Thymus (tissue), 11 donors: Measurements from ENCODE around the gene DNMT1. TPM values are rescaled to one million over a fixed set of nuclear protein-coding genes. Genes with fewer than 3 reads are reported as not detected.
"Not testable (repeated sequence)": the region's sequence is repeated elsewhere in the genome, so short reads cannot be mapped to it uniquely, and the experiment has no call there.

Experiments used
- DNase-seq, 9 donors: peaks; one replicate each; pipeline ENCODE4 v3.0.0-alpha.2; 2013; ENCODE audit warnings: low spot score in 9 of 9, low read depth in 6 of 9, missing footprints in 1 of 9
- H3K27ac ChIP-seq, 2 donors: one replicate each; pipeline ENCODE4 v1.5.1; 2013; ENCODE audit warnings: control low read depth in 1 of 2, low read depth in 1 of 2, low read length in 1 of 2, mild to moderate bottlenecking in 1 of 2, moderate library complexity in 1 of 2
- H3K27me3 ChIP-seq, 2 donors: one replicate each; pipeline ENCODE4 v1.5.1; 2013; ENCODE audit warnings: low read length in 1 of 2; ENCODE audit not compliant: control insufficient read depth in 2 of 2, insufficient read depth in 1 of 2
- H3K36me3 ChIP-seq, 2 donors: one replicate each; pipeline ENCODE4 v1.5.1; 2013; ENCODE audit warnings: low read length in 1 of 2, mild to moderate bottlenecking in 1 of 2, moderate library complexity in 1 of 2; ENCODE audit not compliant: control insufficient read depth in 2 of 2, insufficient read depth in 2 of 2
- H3K4me1 ChIP-seq, 2 donors: one replicate each; pipeline ENCODE4 v1.5.1; 2013; ENCODE audit warnings: low read length in 2 of 2; ENCODE audit not compliant: control insufficient read depth in 2 of 2, insufficient read depth in 2 of 2
- H3K4me3 ChIP-seq, 2 donors: one replicate each; pipeline ENCODE4 v1.5.1; 2013; ENCODE audit warnings: low read length in 2 of 2, control low read depth in 1 of 2, mild to moderate bottlenecking in 1 of 2
- H3K9me3 ChIP-seq, 2 donors: one replicate each; pipeline ENCODE4 v1.5.1; 2013; ENCODE audit warnings: low read length in 1 of 2, mild to moderate bottlenecking in 1 of 2; ENCODE audit not compliant: control insufficient read depth in 2 of 2, insufficient read depth in 1 of 2
- WGBS: extraction: QIAGEN DNeasy Blood & Tissue Kit; methylation state at CpG from one replicate; pipeline ENCODE4 v1.1.7; 2013; 5-methylcytosine and 5-hydroxymethylcytosine counted together
- polyA plus RNA-seq: library from polyadenylated mRNA; stranded (reverse); fragments of 200-250 nt; gene quantifications from one replicate; pipeline ENCODE4 v1.2.3, GENCODE V29; 2013
- total RNA-seq: library from RNA; stranded (reverse); fragments of 120-200 nt; gene quantifications from one replicate; pipeline ENCODE4 v1.2.4, GENCODE V29; 2013
- donor health status: healthy.

Gene DNMT1
- total and polyA plus RNA-seq, 2 donors, result 46.0 to 65.0 TPM

- Histone ChIP-seq H3K27me3 (no peaks in the 10 kb centered on the region), H3K4me3 (no peak overlapping the region), H3K27ac (no peak overlapping the region), H3K4me1 (no peaks in the 10 kb centered on the region), H3K36me3 (no peaks in the 10 kb centered on the region), H3K9me3 (peaks cover 0 to 6% of the 10 kb centered on the region in 2 donors)
- DNase-seq, result no peak
- 77% methylated on average over 4 of the region's 4 CpGs for WGBS
These were observed 14.6 kb upstream of the DNMT1 start for GRCh38 chr19:10209315-10209714.

- Histone ChIP-seq H3K4me3 (no peak overlapping the region), H3K4me1 (no peaks in the 10 kb centered on the region), H3K9me3 (peaks cover 0 to 6% of the 10 kb centered on the region in 2 donors), H3K27ac (no peak overlapping the region), H3K36me3 (no peaks in the 10 kb centered on the region), H3K27me3 (no peaks in the 10 kb centered on the region)
- 100% methylated on average over 1 of the region's 1 CpG for WGBS
- DNase-seq, result no peak
These were observed 12.3 kb upstream of the DNMT1 start for GRCh38 chr19:10207026-10207425.

- 94% methylated on average over 10 of the region's 10 CpGs for WGBS
These were observed 11.6 kb upstream of the DNMT1 start for GRCh38 chr19:10206226-10206885.

GRCh38 chr19:10205636-10206035 lies 10.9 kb upstream of the DNMT1 start:
- no peaks in the 10 kb centered on the region for H3K27me3 ChIP-seq
- H3K4me3 ChIP-seq, result no peak overlapping the region
- peaks cover 0 to 6% of the 10 kb centered on the region in 2 donors for H3K9me3 ChIP-seq
- no peak overlapping the region for H3K27ac ChIP-seq
- H3K36me3 ChIP-seq, result no peaks in the 10 kb centered on the region
- H3K4me1 ChIP-seq, result no peaks in the 10 kb centered on the region
- WGBS, result 97% methylated on average over 4 of the region's 4 CpGs
- DNase-seq, result no peak

More at GRCh38 chr19:10206226-10206885, 11.6 kb upstream of the DNMT1 start:
- Histone ChIP-seq H3K4me3 (no peak overlapping the region), H3K9me3 (peaks cover 0 to 6% of the 10 kb centered on the region in 2 donors), H3K27ac (no peak overlapping the region), H3K36me3 (no peaks in the 10 kb centered on the region), H3K27me3 (no peaks in the 10 kb centered on the region), H3K4me1 (no peaks in the 10 kb centered on the region)
- DNase-seq, result no peak

- H3K27ac ChIP-seq, result no peak overlapping the region
- H3K4me3 ChIP-seq, result no peak overlapping the region
- H3K27me3 ChIP-seq, result no peaks in the 10 kb centered on the region
- no peak for DNase-seq
- no peaks in the 10 kb centered on the region for H3K4me1 ChIP-seq
- H3K9me3 ChIP-seq, result peaks cover 0 to 6% of the 10 kb centered on the region in 2 donors
- 97% methylated on average over 3 of the region's 3 CpGs for WGBS
- no peaks in the 10 kb centered on the region for H3K36me3 ChIP-seq
These were observed 8.9 kb upstream of the DNMT1 start for GRCh38 chr19:10203686-10204085.

GRCh38 chr19:10201176-10201575 lies 6.4 kb upstream of the DNMT1 start:
- no peak for DNase-seq
- no peak overlapping the region for H3K4me3 ChIP-seq
- peaks cover 0 to 2% of the 10 kb centered on the region in 2 donors for H3K4me1 ChIP-seq
- no peaks in the 10 kb centered on the region for H3K27me3 ChIP-seq
- 87% methylated on average over 3 of the region's 3 CpGs for WGBS
- no peaks in the 10 kb centered on the region for H3K9me3 ChIP-seq
- no peaks in the 10 kb centered on the region for H3K36me3 ChIP-seq
- H3K27ac ChIP-seq, result no peak overlapping the region

GRCh38 chr19:10200101-10200500 lies 5.3 kb upstream of the DNMT1 start:
- WGBS, result 97% methylated on average over 15 of the region's 15 CpGs
- H3K27ac ChIP-seq, H3K27me3 ChIP-seq, H3K36me3 ChIP-seq, H3K4me3 ChIP-seq, H3K4me1 ChIP-seq, H3K9me3 ChIP-seq, DNase-seq: not testable (repeated sequence)

- peak in 1 of 9 donors; percentile 16 for DNase-seq
- not testable (repeated sequence) for H3K9me3 ChIP-seq, H3K27me3 ChIP-seq, H3K27ac ChIP-seq, H3K4me3 ChIP-seq, H3K4me1 ChIP-seq, H3K36me3 ChIP-seq
- 89% methylated on average over 11 of the region's 11 CpGs for WGBS
These were observed 4.3 kb upstream of the DNMT1 start for GRCh38 chr19:10198889-10199644.

- H3K4me3 ChIP-seq, result peak overlapping the region; percentile 79 to 99
- H3K9me3 ChIP-seq, result no peaks in the 10 kb centered on the region
- H3K36me3 ChIP-seq, result peaks cover 11 to 19% of the 10 kb centered on the region in 2 donors
- peak overlapping the region in 1 of 2 donors; percentile 82 for H3K27ac ChIP-seq
- H3K4me1 ChIP-seq, result peaks cover 8 to 23% of the 10 kb centered on the region in 2 donors
- WGBS, result 32% methylated on average over 6 of the region's 6 CpGs
- H3K27me3 ChIP-seq, result no peaks in the 10 kb centered on the region
- DNase-seq, result no peak
These were observed 406 bp upstream of the DNMT1 start for GRCh38 chr19:10195199-10195519.
